ENCODE results near the gene STX1B.
"Not testable (repeated sequence)": the region's sequence is repeated elsewhere in the genome, so short reads cannot be mapped to it uniquely, and the experiment has no call there.

STX1B gene

DNA sequence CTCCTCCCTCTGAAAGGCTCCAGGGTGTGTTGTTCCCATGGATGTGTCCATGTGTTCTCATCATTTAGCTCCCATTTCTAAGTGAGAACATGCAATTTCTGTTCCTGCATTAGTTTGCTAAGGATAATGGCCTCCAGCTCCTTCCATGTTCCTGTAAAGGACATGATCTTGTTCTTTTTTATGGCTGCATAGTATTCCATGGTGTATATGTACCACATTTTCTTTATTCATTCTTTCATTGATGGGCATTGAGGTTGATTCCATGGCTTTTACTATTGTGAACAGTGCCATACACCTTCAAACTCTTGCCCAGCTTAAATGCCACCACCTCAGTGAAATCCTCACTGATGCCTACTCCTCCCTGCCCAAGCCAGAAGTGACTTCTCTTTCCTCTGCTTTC lies 66.1 kb downstream of the STX1B start:
- Histone ChIP-seq H3K9me3 (ENCODE audit: control insufficient read depth, low read length) (no peaks in the 10 kb centered on the region), H3K27me3 (ENCODE audit: control insufficient read depth, insufficient read depth, low read length, poor library complexity, severe bottlenecking) (no peaks in the 10 kb centered on the region), H3K4me1 (ENCODE audit: control insufficient read depth, insufficient read depth, low read length) (peaks cover 17% of the 10 kb centered on the region), H3K4me3 (ENCODE audit: insufficient read depth, low read depth, low read length) (no peak overlapping the region), H3K36me3 (ENCODE audit: control insufficient read depth, insufficient read depth, low read length) (peaks cover 16% of the 10 kb centered on the region), H3K27ac (ENCODE audit: insufficient read depth, low read depth, low read length, poor library complexity, severe bottlenecking) (no peak overlapping the region)

DNA sequence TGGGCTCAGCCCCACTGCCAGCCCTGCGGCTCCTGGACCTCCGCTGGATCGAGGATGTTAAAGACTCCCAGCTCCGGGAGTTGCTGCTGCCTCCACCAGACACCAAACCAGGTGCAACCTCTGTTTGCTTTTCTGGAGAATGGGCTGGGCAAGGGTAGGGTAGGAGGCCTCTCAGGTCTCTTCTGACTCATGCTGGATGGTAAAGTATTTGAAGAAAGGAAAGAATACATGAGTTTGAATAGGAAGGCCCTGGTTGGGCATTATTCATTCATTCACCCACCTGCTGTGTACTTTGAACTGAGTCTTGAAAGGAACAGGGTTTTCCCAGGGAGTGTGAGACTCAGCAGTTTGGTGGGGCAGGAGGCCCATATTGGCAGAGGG lies 68.0 kb downstream of the STX1B start:
- Histone ChIP-seq H3K27ac (ENCODE audit: insufficient read depth, low read depth, low read length, poor library complexity, severe bottlenecking) (no peak overlapping the region), H3K4me1 (ENCODE audit: control insufficient read depth, insufficient read depth, low read length) (peaks cover 17% of the 10 kb centered on the region), H3K36me3 (ENCODE audit: control insufficient read depth, insufficient read depth, low read length) (peaks cover 24% of the 10 kb centered on the region), H3K4me3 (ENCODE audit: insufficient read depth, low read depth, low read length) (no peak overlapping the region), H3K27me3 (ENCODE audit: control insufficient read depth, insufficient read depth, low read length, poor library complexity, severe bottlenecking) (no peaks in the 10 kb centered on the region), H3K9me3 (ENCODE audit: control insufficient read depth, low read length) (no peaks in the 10 kb centered on the region)
- WGBS, 2 experiments, result 76 to 77% methylated on average over 4 of the region's 4 CpGs

DNA sequence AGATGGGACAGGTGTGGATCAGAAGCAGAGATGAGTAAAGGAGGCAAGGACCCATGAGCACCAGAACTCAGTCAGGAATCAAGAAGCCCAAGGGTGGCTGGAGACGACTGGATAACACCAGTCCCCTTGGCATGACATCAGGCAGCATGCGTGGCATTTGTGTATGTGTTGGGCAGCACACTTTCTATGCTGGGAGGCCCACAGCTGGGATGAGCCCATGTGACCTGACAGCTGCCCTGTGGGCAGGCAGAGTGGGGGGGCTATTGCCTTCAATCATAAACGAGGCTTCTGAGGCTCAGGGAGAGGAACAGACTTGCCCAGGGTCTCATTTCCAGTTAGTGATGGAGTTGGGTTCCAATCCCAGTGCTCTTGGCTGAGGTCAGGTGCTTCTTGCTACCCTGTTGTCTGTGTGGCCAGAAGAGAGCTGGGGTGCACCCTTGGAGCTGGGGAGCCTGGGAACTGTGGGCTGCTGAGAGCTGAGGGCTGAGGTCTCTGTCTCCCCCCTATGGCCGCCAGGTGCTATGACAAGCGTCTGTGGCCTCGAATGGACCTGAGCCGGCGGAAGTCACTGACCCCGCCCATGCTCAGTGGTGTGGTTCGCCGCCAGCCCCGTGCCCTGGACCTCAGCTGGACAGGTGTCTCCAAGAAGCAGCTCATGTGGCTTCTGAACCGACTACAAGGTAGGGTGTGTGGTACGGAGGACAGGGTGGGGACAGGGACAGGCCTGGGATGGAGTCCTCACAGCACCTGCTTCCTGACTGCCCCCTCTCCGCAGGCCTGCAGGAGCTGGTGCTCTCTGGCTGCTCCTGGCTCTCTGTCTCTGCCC lies 68.6 kb downstream of the STX1B start:
- no peaks in the 10 kb centered on the region for H3K27me3 ChIP-seq (ENCODE audit: control insufficient read depth, insufficient read depth, low read length, poor library complexity, severe bottlenecking)
- no peak overlapping the region for H3K4me3 ChIP-seq (ENCODE audit: insufficient read depth, low read depth, low read length)
- 31% methylated on average over 15 of the region's 15 CpGs for WGBS, 2 experiments
- no peaks in the 10 kb centered on the region for H3K9me3 ChIP-seq (ENCODE audit: control insufficient read depth, low read length)
- H3K27ac ChIP-seq (ENCODE audit: insufficient read depth, low read depth, low read length, poor library complexity, severe bottlenecking), result peak overlapping the region; percentile 16
- peaks cover 28% of the 10 kb centered on the region for H3K36me3 ChIP-seq (ENCODE audit: control insufficient read depth, insufficient read depth, low read length)
- peaks cover 12% of the 10 kb centered on the region for H3K4me1 ChIP-seq (ENCODE audit: control insufficient read depth, insufficient read depth, low read length)

DNA sequence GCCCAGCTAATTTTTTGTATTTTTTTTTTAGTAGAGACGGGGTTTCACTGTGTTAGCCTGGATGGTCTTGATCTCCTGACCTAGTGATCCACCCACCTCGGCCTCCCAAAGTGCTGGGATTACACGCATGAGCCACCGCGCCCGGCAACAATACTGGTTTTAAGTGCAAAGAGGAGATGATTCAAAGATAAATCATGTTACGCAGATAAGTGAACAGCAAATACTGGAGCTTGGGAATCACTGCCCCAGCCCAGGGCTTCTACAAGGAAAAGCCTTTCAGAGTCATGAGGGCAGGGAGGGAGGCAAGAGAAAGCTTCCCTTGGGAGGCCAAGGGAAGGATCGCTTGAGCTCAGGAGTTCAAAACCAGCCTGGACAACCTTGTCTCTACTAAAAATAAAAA lies 70.9 kb downstream of the STX1B start:
- H3K4me3 ChIP-seq (ENCODE audit: insufficient read depth, low read depth, low read length); H3K9me3 ChIP-seq (ENCODE audit: control insufficient read depth, low read length); H3K27ac ChIP-seq (ENCODE audit: insufficient read depth, low read depth, low read length, poor library complexity, severe bottlenecking); H3K27me3 ChIP-seq (ENCODE audit: control insufficient read depth, insufficient read depth, low read length, poor library complexity, severe bottlenecking): not testable (repeated sequence)
- H3K36me3 ChIP-seq (ENCODE audit: control insufficient read depth, insufficient read depth, low read length), result peaks cover 33% of the 10 kb centered on the region
- WGBS, 2 experiments, result 91 to 92% methylated on average over 8 of the region's 8 CpGs
- H3K4me1 ChIP-seq (ENCODE audit: control insufficient read depth, insufficient read depth, low read length), result peaks cover 11% of the 10 kb centered on the region

Data from ectodermal cell (in vitro differentiated cells).